ENCODE data around the gene GGTA1.

The GGTA1 gene

GRCh38 chr9:121485623-121486022 lies 14.0 kb downstream of the GGTA1 start:
- no peak overlapping the region for H2AFZ ChIP-seq (ENCODE audit: low read depth, low read length, severe bottlenecking)
- H3K9me2 ChIP-seq (replicated peaks; ENCODE audit: insufficient read depth, low read length): no peaks in the 10 kb centered on the region
- H3K27me3 ChIP-seq (ENCODE audit: low read length): no peaks in the 10 kb centered on the region
- H3K9ac ChIP-seq (ENCODE audit: low read length): no peak overlapping the region
- no peaks in the 10 kb centered on the region for H3K9me3 ChIP-seq (ENCODE audit: insufficient read depth, low read length)
- no peak overlapping the region for H3K27ac ChIP-seq (ENCODE audit: low read depth, low read length)
- H3K4me3 ChIP-seq (ENCODE audit: insufficient read depth, low read length, poor library complexity, severe bottlenecking): no peak overlapping the region
- no peaks in the 10 kb centered on the region for H3K36me3 ChIP-seq (ENCODE audit: low read length)
- H3K4me2 ChIP-seq (ENCODE audit: low read depth, low read length, poor library complexity, severe bottlenecking): no peak overlapping the region
- TF ChIP-seq, protein P1, sequence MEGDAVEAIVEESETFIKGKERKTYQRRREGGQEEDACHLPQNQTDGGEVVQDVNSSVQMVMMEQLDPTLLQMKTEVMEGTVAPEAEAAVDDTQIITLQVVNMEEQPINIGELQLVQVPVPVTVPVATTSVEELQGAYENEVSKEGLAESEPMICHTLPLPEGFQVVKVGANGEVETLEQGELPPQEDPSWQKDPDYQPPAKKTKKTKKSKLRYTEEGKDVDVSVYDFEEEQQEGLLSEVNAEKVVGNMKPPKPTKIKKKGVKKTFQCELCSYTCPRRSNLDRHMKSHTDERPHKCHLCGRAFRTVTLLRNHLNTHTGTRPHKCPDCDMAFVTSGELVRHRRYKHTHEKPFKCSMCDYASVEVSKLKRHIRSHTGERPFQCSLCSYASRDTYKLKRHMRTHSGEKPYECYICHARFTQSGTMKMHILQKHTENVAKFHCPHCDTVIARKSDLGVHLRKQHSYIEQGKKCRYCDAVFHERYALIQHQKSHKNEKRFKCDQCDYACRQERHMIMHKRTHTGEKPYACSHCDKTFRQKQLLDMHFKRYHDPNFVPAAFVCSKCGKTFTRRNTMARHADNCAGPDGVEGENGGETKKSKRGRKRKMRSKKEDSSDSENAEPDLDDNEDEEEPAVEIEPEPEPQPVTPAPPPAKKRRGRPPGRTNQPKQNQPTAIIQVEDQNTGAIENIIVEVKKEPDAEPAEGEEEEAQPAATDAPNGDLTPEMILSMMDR (IDR thresholded peaks at IDR 0.05; ENCODE audit: insufficient read depth, low read length, poor library complexity, severe bottlenecking): no peak
- no peak for TF ChIP-seq EZH2phosphoT487 (conservative IDR thresholded peaks at IDR 0.05; ENCODE audit: low read length)
- no peaks in the 10 kb centered on the region for H3F3A ChIP-seq (ENCODE audit: insufficient read depth)
- H4K20me1 ChIP-seq (ENCODE audit: low read depth, low read length): no peaks in the 10 kb centered on the region
- H3K79me2 ChIP-seq (ENCODE audit: insufficient read depth, low read length): no peaks in the 10 kb centered on the region

- Histone ChIP-seq H3K9me3 (ENCODE audit: insufficient read depth, low read length) (no peaks in the 10 kb centered on the region), H4K20me1 (ENCODE audit: low read depth, low read length) (no peaks in the 10 kb centered on the region), H3K4me3 (ENCODE audit: insufficient read depth, low read length, poor library complexity, severe bottlenecking) (no peak overlapping the region), H3K79me2 (ENCODE audit: insufficient read depth, low read length) (no peaks in the 10 kb centered on the region), H2AFZ (ENCODE audit: low read depth, low read length, severe bottlenecking) (no peak overlapping the region), H3K27ac (ENCODE audit: low read depth, low read length) (no peak overlapping the region), H3K9me2 (replicated peaks; ENCODE audit: insufficient read depth, low read length) (no peaks in the 10 kb centered on the region), H3K9ac (ENCODE audit: low read length) (no peak overlapping the region), H3K4me2 (ENCODE audit: low read depth, low read length, poor library complexity, severe bottlenecking) (no peak overlapping the region), H3K36me3 (ENCODE audit: low read length) (no peaks in the 10 kb centered on the region), H3F3A (ENCODE audit: insufficient read depth) (no peaks in the 10 kb centered on the region), H3K27me3 (ENCODE audit: low read length) (no peaks in the 10 kb centered on the region)
- TF ChIP-seq EZH2phosphoT487 (conservative IDR thresholded peaks at IDR 0.05; ENCODE audit: low read length): no peak
Observed at GRCh38 chr9:121484651-121485446, 14.8 kb downstream of the GGTA1 start.

GRCh38 chr9:121483473-121484031 lies 16.1 kb downstream of the GGTA1 start:
- Histone ChIP-seq H3K27me3 (ENCODE audit: low read length) (no peaks in the 10 kb centered on the region), H2AFZ (ENCODE audit: low read depth, low read length, severe bottlenecking) (no peak overlapping the region), H3K9me3 (ENCODE audit: insufficient read depth, low read length) (no peaks in the 10 kb centered on the region), H3K4me2 (ENCODE audit: low read depth, low read length, poor library complexity, severe bottlenecking) (no peak overlapping the region), H4K20me1 (ENCODE audit: low read depth, low read length) (no peaks in the 10 kb centered on the region), H3K9me2 (replicated peaks; ENCODE audit: insufficient read depth, low read length) (no peaks in the 10 kb centered on the region), H3K4me3 (ENCODE audit: insufficient read depth, low read length, poor library complexity, severe bottlenecking) (no peak overlapping the region), H3K79me2 (ENCODE audit: insufficient read depth, low read length) (no peaks in the 10 kb centered on the region), H3K9ac (ENCODE audit: low read length) (no peak overlapping the region), H3F3A (ENCODE audit: insufficient read depth) (no peaks in the 10 kb centered on the region), H3K36me3 (ENCODE audit: low read length) (no peaks in the 10 kb centered on the region), H3K27ac (ENCODE audit: low read depth, low read length) (no peak overlapping the region)
- TF ChIP-seq, protein P1 (IDR thresholded peaks at IDR 0.05; ENCODE audit: insufficient read depth, low read length, poor library complexity, severe bottlenecking): no peak
- TF ChIP-seq EZH2phosphoT487 (conservative IDR thresholded peaks at IDR 0.05; ENCODE audit: low read length): no peak

DNA sequence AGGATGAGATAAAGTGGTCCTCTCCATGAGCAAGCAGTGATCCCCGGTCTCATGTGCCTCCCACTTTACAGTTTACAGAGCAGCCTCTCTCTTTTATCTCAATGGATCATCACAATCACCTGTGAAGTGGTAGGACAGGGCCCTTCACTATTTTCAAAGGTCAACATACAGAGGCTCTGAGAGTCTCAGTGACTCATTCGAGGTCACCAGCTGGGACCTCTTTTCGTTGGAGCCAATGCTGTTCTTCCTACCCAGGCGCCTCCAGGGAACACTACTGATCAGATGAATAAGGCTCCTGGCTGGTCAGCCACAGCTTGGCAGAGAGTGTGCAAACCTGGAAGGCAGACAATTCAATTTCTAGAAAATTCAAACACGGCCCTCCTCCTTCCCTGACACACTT lies 16.6 kb downstream of the GGTA1 start:
- no peak overlapping the region for H3K9ac ChIP-seq (ENCODE audit: low read length)
- H3K9me3 ChIP-seq (ENCODE audit: insufficient read depth, low read length): no peaks in the 10 kb centered on the region
- no peaks in the 10 kb centered on the region for H3K9me2 ChIP-seq (replicated peaks; ENCODE audit: insufficient read depth, low read length)
- no peak overlapping the region for H3K4me3 ChIP-seq (ENCODE audit: insufficient read depth, low read length, poor library complexity, severe bottlenecking)
- no peaks in the 10 kb centered on the region for H3K79me2 ChIP-seq (ENCODE audit: insufficient read depth, low read length)
- no peaks in the 10 kb centered on the region for H3F3A ChIP-seq (ENCODE audit: insufficient read depth)
- no peaks in the 10 kb centered on the region for H3K27me3 ChIP-seq (ENCODE audit: low read length)
- H3K36me3 ChIP-seq (ENCODE audit: low read length): no peaks in the 10 kb centered on the region
- H4K20me1 ChIP-seq (ENCODE audit: low read depth, low read length): no peaks in the 10 kb centered on the region
- TF ChIP-seq EZH2phosphoT487 (conservative IDR thresholded peaks at IDR 0.05; ENCODE audit: low read length): no peak
- TF ChIP-seq, protein P1 (IDR thresholded peaks at IDR 0.05; ENCODE audit: insufficient read depth, low read length, poor library complexity, severe bottlenecking): no peak
- H2AFZ ChIP-seq (ENCODE audit: low read depth, low read length, severe bottlenecking): no peak overlapping the region
- H3K27ac ChIP-seq (ENCODE audit: low read depth, low read length): no peak overlapping the region
- no peak overlapping the region for H3K4me2 ChIP-seq (ENCODE audit: low read depth, low read length, poor library complexity, severe bottlenecking)
